Measurements from ENCODE around the gene NOS3. TPM values are rescaled to one million over a fixed set of nuclear protein-coding genes. Genes with fewer than 3 reads are reported as not detected.
A peak's percentile ranks its signal among the peaks of the same experiment; 100 is the strongest.

The NOS3 gene
- total and polyA plus RNA-seq, 2 experiments from 2014 or later = 2.6 to 6.1 TPM

DNA sequence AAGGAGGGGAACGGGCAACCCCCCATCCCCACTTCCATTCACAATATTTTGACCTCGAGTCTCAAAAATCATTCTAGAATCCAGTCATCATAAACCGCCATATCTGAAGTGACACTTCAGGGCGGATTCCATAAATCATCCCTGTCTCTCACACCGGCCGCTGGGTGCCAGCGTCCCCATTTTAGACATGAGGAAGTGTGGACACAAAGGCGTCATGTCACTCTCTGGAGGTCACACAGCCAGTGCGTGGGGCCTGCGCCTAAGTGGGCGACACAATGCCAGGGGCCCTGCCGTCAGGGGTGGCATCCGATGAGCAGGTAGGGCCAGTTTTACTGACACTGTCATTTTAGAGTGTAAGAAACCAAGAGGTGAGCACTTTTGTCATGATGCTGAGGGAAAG, 32.2 kb upstream of the NOS3 start:
- H3K27ac Mint-ChIP-seq = no peak overlapping the region
- no peaks in the 10 kb centered on the region for H4K20me1 ChIP-seq (replicated peaks; ENCODE audit: insufficient read depth)
- H3K9me2 ChIP-seq (ENCODE audit: insufficient read depth) = no peaks in the 10 kb centered on the region
- peaks cover 20% of the 10 kb centered on the region for H3K4me1 Mint-ChIP-seq
- peak overlapping the region; percentile 62; the same call in 1 of the 2 replicates for H3K4me2 ChIP-seq
- DNase-seq (ENCODE audit: low spot score) (no peak), ATAC-seq (no peak)
- no peaks in the 10 kb centered on the region for H3K9me3 Mint-ChIP-seq
- no peak overlapping the region for H3K27ac ChIP-seq (ENCODE audit: low read depth)
- H2AFZ ChIP-seq = no peak overlapping the region
- peaks cover 15% of the 10 kb centered on the region for H3K27me3 Mint-ChIP-seq (ENCODE audit: insufficient read depth, low read depth, poor library complexity)
- no peaks in the 10 kb centered on the region for H3F3A ChIP-seq (replicated peaks; ENCODE audit: low read depth)
- no peak for TF ChIP-seq STAT1 (IDR thresholded peaks at IDR 0.05; ENCODE audit: unreplicated experiment)
- no peak for TF ChIP-seq ZNF331 (CRISPR knock-in tag; IDR thresholded peaks at IDR 0.05; ENCODE audit: low read depth)
- TF ChIP-seq, protein P1, sequence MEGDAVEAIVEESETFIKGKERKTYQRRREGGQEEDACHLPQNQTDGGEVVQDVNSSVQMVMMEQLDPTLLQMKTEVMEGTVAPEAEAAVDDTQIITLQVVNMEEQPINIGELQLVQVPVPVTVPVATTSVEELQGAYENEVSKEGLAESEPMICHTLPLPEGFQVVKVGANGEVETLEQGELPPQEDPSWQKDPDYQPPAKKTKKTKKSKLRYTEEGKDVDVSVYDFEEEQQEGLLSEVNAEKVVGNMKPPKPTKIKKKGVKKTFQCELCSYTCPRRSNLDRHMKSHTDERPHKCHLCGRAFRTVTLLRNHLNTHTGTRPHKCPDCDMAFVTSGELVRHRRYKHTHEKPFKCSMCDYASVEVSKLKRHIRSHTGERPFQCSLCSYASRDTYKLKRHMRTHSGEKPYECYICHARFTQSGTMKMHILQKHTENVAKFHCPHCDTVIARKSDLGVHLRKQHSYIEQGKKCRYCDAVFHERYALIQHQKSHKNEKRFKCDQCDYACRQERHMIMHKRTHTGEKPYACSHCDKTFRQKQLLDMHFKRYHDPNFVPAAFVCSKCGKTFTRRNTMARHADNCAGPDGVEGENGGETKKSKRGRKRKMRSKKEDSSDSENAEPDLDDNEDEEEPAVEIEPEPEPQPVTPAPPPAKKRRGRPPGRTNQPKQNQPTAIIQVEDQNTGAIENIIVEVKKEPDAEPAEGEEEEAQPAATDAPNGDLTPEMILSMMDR (conservative IDR thresholded peaks at IDR 0.05; ENCODE audit: low read depth in 2 of 2) = no peak
- no peak for TF ChIP-seq EZH2 (IDR thresholded peaks at IDR 0.05; ENCODE audit: low read depth, unreplicated experiment)
- TF ChIP-seq CREB1 (CRISPR knock-in tag; IDR thresholded peaks at IDR 0.05; ENCODE audit: low read depth) = no peak
- TF ChIP-seq, protein P2, sequence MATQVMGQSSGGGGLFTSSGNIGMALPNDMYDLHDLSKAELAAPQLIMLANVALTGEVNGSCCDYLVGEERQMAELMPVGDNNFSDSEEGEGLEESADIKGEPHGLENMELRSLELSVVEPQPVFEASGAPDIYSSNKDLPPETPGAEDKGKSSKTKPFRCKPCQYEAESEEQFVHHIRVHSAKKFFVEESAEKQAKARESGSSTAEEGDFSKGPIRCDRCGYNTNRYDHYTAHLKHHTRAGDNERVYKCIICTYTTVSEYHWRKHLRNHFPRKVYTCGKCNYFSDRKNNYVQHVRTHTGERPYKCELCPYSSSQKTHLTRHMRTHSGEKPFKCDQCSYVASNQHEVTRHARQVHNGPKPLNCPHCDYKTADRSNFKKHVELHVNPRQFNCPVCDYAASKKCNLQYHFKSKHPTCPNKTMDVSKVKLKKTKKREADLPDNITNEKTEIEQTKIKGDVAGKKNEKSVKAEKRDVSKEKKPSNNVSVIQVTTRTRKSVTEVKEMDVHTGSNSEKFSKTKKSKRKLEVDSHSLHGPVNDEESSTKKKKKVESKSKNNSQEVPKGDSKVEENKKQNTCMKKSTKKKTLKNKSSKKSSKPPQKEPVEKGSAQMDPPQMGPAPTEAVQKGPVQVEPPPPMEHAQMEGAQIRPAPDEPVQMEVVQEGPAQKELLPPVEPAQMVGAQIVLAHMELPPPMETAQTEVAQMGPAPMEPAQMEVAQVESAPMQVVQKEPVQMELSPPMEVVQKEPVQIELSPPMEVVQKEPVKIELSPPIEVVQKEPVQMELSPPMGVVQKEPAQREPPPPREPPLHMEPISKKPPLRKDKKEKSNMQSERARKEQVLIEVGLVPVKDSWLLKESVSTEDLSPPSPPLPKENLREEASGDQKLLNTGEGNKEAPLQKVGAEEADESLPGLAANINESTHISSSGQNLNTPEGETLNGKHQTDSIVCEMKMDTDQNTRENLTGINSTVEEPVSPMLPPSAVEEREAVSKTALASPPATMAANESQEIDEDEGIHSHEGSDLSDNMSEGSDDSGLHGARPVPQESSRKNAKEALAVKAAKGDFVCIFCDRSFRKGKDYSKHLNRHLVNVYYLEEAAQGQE (IDR thresholded peaks at IDR 0.05; ENCODE audit: unreplicated experiment) = no peak
- H3K4me3 Mint-ChIP-seq = no peak overlapping the region
- peaks cover 14% of the 10 kb centered on the region; the same call in 1 of the 2 replicates for H3K4me1 ChIP-seq (ENCODE audit: insufficient read depth)
- H3K4me3 ChIP-seq = peak overlapping the region; percentile 37; the same call in 1 of the 2 replicates
- H3K27me3 ChIP-seq (ENCODE audit: insufficient read depth) = peaks cover 32% of the 10 kb centered on the region
- H3K79me2 ChIP-seq (replicated peaks; ENCODE audit: insufficient read depth) = no peaks in the 10 kb centered on the region
- H3K36me3 ChIP-seq (ENCODE audit: insufficient read depth) = no peaks in the 10 kb centered on the region
- no peaks in the 10 kb centered on the region for H3K36me3 Mint-ChIP-seq (ENCODE audit: low read depth)

DNA sequence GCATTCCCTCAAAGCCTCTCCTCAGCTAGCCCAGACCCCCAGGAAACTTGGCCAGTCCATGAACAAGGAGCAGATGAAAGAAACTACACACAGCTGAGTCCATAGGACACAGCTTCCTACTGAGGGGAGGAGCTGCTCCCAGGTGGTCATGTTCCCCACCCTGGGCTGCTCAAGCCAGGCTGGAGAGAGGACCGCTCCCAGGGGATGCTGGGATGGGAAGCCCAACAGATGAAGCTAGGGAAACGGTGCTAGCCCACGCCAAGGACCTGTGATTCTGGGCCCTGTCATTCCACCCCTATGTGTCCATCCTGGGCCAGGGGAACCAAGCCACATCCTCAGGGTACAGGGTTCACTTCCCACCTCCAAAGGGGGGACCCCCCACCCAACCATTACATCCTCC, 31.7 kb upstream of the NOS3 start:
- DNase-seq (ENCODE audit: low spot score) (no peak), ATAC-seq (no peak)
- Histone ChIP-seq H3K4me1 (ENCODE audit: insufficient read depth) (peaks cover 14% of the 10 kb centered on the region; the same call in 1 of the 2 replicates), H3K9me2 (ENCODE audit: insufficient read depth) (no peaks in the 10 kb centered on the region), H3F3A (replicated peaks; ENCODE audit: low read depth) (no peaks in the 10 kb centered on the region), H3K36me3 (ENCODE audit: insufficient read depth) (no peaks in the 10 kb centered on the region), H3K27ac (ENCODE audit: low read depth) (no peak overlapping the region), H4K20me1 (replicated peaks; ENCODE audit: insufficient read depth) (no peaks in the 10 kb centered on the region), H3K79me2 (replicated peaks; ENCODE audit: insufficient read depth) (no peaks in the 10 kb centered on the region), H3K27me3 (ENCODE audit: insufficient read depth) (peaks cover 32% of the 10 kb centered on the region), H2AFZ (no peak overlapping the region), H3K4me2 (no peak overlapping the region), H3K4me3 (no peak overlapping the region)
- Mint-ChIP-seq H3K36me3 (ENCODE audit: low read depth) (no peaks in the 10 kb centered on the region), H3K27ac (no peak overlapping the region), H3K27me3 (ENCODE audit: insufficient read depth, low read depth, poor library complexity) (peaks cover 15% of the 10 kb centered on the region), H3K4me1 (peaks cover 20% of the 10 kb centered on the region), H3K4me3 (no peak overlapping the region), H3K9me3 (no peaks in the 10 kb centered on the region)
- TF ChIP-seq STAT1 (IDR thresholded peaks at IDR 0.05; ENCODE audit: unreplicated experiment) (no peak), JUNB (IDR thresholded peaks at IDR 0.05; ENCODE audit: unreplicated experiment) (no peak), EZH2phosphoT487 (IDR thresholded peaks at IDR 0.05; ENCODE audit: unreplicated experiment) (no peak), ZNF114 (CRISPR knock-in tag; IDR thresholded peaks at IDR 0.05) (no peak), ZNF331 (CRISPR knock-in tag; IDR thresholded peaks at IDR 0.05; ENCODE audit: low read depth) (no peak), NANOG (IDR thresholded peaks at IDR 0.05; ENCODE audit: borderline replicate concordance) (no peak), EZH2 (IDR thresholded peaks at IDR 0.05; ENCODE audit: low read depth, unreplicated experiment) (no peak), CREB1 (CRISPR knock-in tag; IDR thresholded peaks at IDR 0.05; ENCODE audit: low read depth) (no peak)
- TF ChIP-seq, protein P3, sequence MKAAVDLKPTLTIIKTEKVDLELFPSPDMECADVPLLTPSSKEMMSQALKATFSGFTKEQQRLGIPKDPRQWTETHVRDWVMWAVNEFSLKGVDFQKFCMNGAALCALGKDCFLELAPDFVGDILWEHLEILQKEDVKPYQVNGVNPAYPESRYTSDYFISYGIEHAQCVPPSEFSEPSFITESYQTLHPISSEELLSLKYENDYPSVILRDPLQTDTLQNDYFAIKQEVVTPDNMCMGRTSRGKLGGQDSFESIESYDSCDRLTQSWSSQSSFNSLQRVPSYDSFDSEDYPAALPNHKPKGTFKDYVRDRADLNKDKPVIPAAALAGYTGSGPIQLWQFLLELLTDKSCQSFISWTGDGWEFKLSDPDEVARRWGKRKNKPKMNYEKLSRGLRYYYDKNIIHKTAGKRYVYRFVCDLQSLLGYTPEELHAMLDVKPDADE (IDR thresholded peaks at IDR 0.05) = no peak
- TF ChIP-seq, protein P1 (conservative IDR thresholded peaks at IDR 0.05; ENCODE audit: low read depth in 2 of 2) = no peak

Data from GM23338 (cell line).